Measurements from ENCODE around the gene MRPL20. TPM values are rescaled to one million over a fixed set of nuclear protein-coding genes. Genes with fewer than 3 reads are reported as not detected.

Gene MRPL20
- total RNA-seq, 4 donors from 2014 or later, result 93.6 to 119 (median 109) TPM

DNA sequence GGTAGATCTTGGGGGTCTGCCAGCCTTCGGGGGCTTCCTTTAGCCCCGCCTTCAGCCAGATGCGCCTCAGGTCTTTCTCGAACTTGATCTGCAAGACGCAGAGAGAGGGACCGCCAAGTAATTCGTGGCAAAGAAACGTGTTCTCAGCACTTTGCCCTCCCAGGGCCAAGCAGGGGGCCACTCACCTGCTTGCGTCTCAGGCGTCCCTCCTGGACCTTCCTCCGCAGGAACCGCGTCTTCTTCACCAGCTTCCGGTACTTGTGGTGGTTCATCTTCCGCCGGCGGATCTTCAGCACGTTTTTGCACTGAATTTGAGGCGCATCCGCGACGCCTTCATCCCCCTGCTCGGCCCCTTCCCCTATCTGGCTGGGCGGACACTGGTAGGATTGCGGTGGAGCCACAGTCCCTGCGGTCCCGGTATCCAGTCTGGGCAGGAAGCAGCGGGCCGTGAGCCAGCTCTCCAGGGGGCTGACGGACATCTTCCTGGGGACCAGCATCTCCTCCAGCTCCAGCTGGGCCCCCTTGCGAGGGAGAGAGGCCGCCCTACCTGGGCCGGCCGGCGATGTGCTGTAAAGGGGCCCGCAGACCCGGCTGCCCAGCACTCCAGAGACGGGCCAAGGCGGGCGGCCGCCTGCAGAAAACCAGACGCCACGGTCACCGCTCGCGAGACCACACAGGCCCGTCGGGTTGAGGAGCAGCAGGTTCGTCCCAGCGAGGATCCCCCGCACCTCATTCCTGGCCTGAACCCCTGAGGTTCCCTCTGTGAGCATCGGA lies 33.1 kb downstream of the MRPL20 start:
- Histone ChIP-seq H3K9me3 (no peaks in the 10 kb centered on the region), H3K4me3 (peak overlapping the region; percentile 99), H3K36me3 (peaks cover 7% of the 10 kb centered on the region), H3K27me3 (no peaks in the 10 kb centered on the region), H3K27ac (peak overlapping the region; percentile 90), H3K4me1 (peaks cover 46% of the 10 kb centered on the region)
- TF ChIP-seq POLR2A (IDR thresholded peaks at IDR 0.05), result no peak
- no peak for TF ChIP-seq EP300 (IDR thresholded peaks at IDR 0.05)
- TF ChIP-seq POLR2AphosphoS5 (IDR thresholded peaks at IDR 0.05), result no peak
- TF ChIP-seq CTCF (IDR thresholded peaks at IDR 0.05), result no peak
- peak in 1 of 2 donors; percentile 77 for DNase-seq (ENCODE audit: low spot score in 2 of 2)
- 48% methylated on average over 46 of the region's 52 CpGs for WGBS

DNA sequence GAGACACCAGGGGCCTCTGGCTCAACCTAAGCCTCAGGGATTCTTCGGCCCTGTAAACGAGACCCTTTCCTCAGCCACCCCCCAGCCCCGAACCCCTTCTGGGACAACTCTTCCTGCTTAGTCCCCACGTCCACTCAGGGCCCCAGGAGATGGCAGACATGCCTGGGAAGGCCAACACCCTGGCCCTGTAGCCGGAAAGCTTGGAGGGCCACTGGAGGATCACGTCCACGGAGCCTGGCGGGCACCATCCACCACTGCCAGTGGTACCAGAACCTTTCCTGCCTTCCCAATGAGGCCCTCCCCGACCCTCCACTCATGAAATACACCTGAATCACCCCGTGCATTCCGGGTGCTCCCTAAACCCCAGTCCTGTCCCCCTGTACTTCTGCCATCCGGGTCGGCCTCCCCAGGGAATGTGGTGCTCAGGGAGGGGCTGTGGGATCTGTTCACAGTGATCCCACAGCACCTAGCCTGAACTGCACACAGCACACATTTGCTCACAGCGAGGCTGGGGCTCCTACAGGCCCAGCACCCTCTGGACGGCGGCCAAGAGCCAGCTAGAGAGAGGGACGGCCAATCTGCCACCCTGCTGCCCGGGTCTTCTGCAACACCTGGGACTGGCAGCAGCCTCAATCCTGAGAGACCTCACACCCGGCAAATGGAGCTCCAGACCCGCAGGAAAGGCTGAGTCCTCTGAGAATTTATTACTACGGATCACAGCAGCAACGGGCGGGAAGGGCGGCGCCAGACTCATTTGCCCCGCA lies 33.9 kb downstream of the MRPL20 start:
- TF ChIP-seq CTCF (IDR thresholded peaks at IDR 0.05) (no peak), EP300 (IDR thresholded peaks at IDR 0.05) (no peak)
- no peaks in the 10 kb centered on the region for H3K9me3 ChIP-seq
- H3K4me3 ChIP-seq, result peak overlapping the region; percentile 99
- WGBS, result 89% methylated on average over 18 of the region's 26 CpGs
- no peaks in the 10 kb centered on the region for H3K27me3 ChIP-seq
- H3K36me3 ChIP-seq, result peaks cover 7% of the 10 kb centered on the region
- no peak for DNase-seq (ENCODE audit: low spot score in 2 of 2)
- H3K4me1 ChIP-seq, result peaks cover 46% of the 10 kb centered on the region
- no peak overlapping the region for H3K27ac ChIP-seq

DNA sequence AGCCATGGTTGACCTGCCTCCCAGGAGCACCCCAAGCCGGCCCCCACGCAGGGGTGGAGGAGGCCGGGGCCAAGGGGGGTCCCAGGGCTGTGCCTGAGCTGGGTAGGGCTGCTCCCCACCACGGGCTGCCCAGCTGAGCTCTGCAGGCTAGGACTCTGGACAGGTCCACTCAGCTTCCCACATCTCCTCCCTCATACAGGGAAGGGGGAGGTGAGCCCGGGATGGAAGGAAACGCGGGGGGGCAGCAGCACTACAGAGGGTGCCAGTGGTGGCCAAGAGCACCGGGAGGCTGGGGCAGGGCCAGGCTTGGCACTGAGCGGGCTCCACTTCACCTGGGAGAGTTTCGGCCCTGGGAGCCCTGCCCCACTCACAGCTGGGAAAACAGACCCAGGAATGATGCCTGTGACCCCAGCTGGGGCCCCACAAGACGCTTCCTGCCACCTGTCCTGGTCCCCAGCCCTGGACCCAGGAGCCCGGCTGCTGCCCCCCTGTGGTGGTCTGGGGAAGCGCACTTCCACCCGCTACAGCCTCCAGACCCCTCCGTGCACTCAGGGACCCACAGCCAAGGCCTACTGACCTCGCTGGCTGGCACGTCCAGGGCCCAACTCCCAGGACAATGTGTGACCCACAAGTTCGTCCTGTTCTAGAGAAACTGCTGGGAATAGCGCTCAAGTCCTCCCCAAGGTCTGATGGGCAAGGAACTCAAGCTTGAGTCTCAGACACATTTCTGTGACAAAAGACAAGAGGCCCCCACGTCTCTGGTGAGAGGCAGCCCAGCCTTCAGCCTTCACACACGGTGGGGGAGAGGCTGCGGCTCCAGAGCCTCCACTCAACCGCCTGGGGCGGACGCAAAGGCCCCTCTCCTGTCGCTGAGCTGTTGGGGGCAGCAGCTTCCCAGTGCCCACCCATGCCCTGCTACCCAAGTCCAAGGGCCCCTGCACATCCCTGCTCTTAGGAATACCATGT lies 35.1 kb downstream of the MRPL20 start:
- no peaks in the 10 kb centered on the region for H3K9me3 ChIP-seq
- no peak overlapping the region for H3K27ac ChIP-seq
- DNase-seq (ENCODE audit: low spot score in 2 of 2), result peak in 1 of 2 donors; percentile 83
- no peak overlapping the region for H3K4me3 ChIP-seq
- 42% methylated on average over 13 of the region's 26 CpGs for WGBS
- H3K36me3 ChIP-seq, result peaks cover 7% of the 10 kb centered on the region
- no peaks in the 10 kb centered on the region for H3K27me3 ChIP-seq
- TF ChIP-seq CTCF (IDR thresholded peaks at IDR 0.05), result peak; percentile 91 to 98
- no peak for TF ChIP-seq EP300 (IDR thresholded peaks at IDR 0.05)
- TF ChIP-seq POLR2A (IDR thresholded peaks at IDR 0.05), result no peak
- H3K4me1 ChIP-seq, result peaks cover 46% of the 10 kb centered on the region

GRCh38 chr1:1371364-1371745 lies 35.7 kb downstream of the MRPL20 start:
- TF ChIP-seq CTCF (IDR thresholded peaks at IDR 0.05) (no peak), POLR2AphosphoS5 (IDR thresholded peaks at IDR 0.05) (no peak)
- H3K4me1 ChIP-seq, result peaks cover 41% of the 10 kb centered on the region
- H3K4me3 ChIP-seq, result no peak overlapping the region
- WGBS, result 62% methylated on average over 3 of the region's 12 CpGs
- H3K27ac ChIP-seq, result no peak overlapping the region
- no peak for DNase-seq (ENCODE audit: low spot score in 2 of 2)
- no peaks in the 10 kb centered on the region for H3K9me3 ChIP-seq
- no peaks in the 10 kb centered on the region for H3K27me3 ChIP-seq
- H3K36me3 ChIP-seq, result peaks cover 7% of the 10 kb centered on the region

All from suprapubic skin (tissue), 4 donors.